Spleen (tissue), 7 donors: ENCODE measurements around the gene CROCC.
"Not testable (repeated sequence)": the region's sequence is repeated elsewhere in the genome, so short reads cannot be mapped to it uniquely, and the experiment has no call there.

Experiments
- CTCF ChIP-seq, 11 experiments: fragments of 200-600 bp in 7 of 11; fragments of 450-650 bp in 4 of 11; sonication (generic) in 4 of 11; IDR thresholded peaks in 8 of 11; conservative IDR thresholded peaks in 3 of 11; 1 replicate in 7 of 11; 2 replicates in 4 of 11; pipeline versions ENCODE4 v1.4.0 to v1.8.0; 2016 to 2021; ENCODE audit warnings: antibody characterized with exemption in 11 of 11, inconsistent platforms in 4 of 11, mild to moderate bottlenecking in 1 of 11
- POLR2A ChIP-seq, 3 donors: fragments of 450-650 bp; IDR thresholded peaks; one replicate each; pipeline ENCODE4 v1.5.1; 2017; ENCODE audit warnings: antibody characterized with exemption in 3 of 3, mild to moderate bottlenecking in 1 of 3
- donor health status: DM: no; HTN: no; CAD: no; lungs with moderate emphysema.
- donor health status: DM: no; HTN: no; CAD: no.
- donor health status: DM: no; HTN: no; CAD: no.

GRCh38 chr1:16952376-16952775, 30.6 kb downstream of the CROCC start:
- TF ChIP-seq POLR2A (IDR thresholded peaks at IDR 0.05); CTCF (IDR thresholded peaks at IDR 0.05 in 8 of 11, conservative IDR thresholded peaks at IDR 0.05 in 3 of 11): not testable (repeated sequence)
